K562 (cell line): Measurements from ENCODE around the gene TMC5. TPM values are rescaled to one million over a fixed set of nuclear protein-coding genes. Genes with fewer than 3 reads are reported as not detected.

Experiments used
- ATAC-seq: fragments of 200-7000 bp; cut with Tn5 transposase; 3 replicates; pipeline ENCODE4 v1.9.1; 2020; ENCODE audit warnings: moderate library complexity
- BruUV-seq: library from RNA; stranded (reverse); fragments of 400-500 nt; replicated peaks from 2 replicates; lab custom pipeline; 2021; lab: Mats Ljungman, UMichigan
- CTCF ChIA-PET: fragments of 300-600 bp; formaldehyde crosslinking; extraction: SDS; loops from one replicate; lab custom pipeline; 2021; ENCODE audit warnings: low intra/inter-chr PET ratio; lab: Yijun Ruan, JAX
- POLR2A ChIA-PET: fragments of 300-600, 350-650 bp; sonication (Branson Sonifier 250); formaldehyde crosslinking; extraction: SDS; loops from one replicate; lab custom pipeline; 2021; ENCODE audit warnings: antibody characterized with exemption, inconsistent platforms; lab: Yijun Ruan, JAX
- DNase-seq, 4 experiments: peaks; one replicate each; pipeline versions ENCODE4 v3.0.0 to v3.0.0-alpha.2; 2011 to 2018; ENCODE audit warnings: low spot score in 3 of 4, mixed read lengths in 3 of 4; ENCODE audit errors: extremely low read depth in 1 of 4
- FAIRE-seq: peaks from 2 replicates; lab custom pipeline; 2011; peaks lifted over from hg19 to GRCh38; lab: Jason Lieb, UNC
- H2AFZ ChIP-seq: 2 replicates; pipeline ENCODE4 v1.6.0; 2011; ENCODE audit warnings: low read depth, low read length, control low read depth, inconsistent platforms
- H3K27ac ChIP-seq: fragments of 200-600 bp; 3 replicates; pipeline ENCODE4 v1.8.0; 2011; ENCODE audit warnings: low read depth, mild to moderate bottlenecking, control low read depth, inconsistent platforms, low read length, moderate library complexity, mixed read lengths; ENCODE audit errors: extremely low read depth
- H3K27me3 ChIP-seq, 2 experiments: fragments of 300-600 bp in 1 of 2; 2 replicates in 1 of 2; 3 replicates in 1 of 2; pipeline versions ENCODE4 v1.6.0 to v1.8.0; 2011; ENCODE audit warnings: inconsistent platforms in 2 of 2, low read length in 2 of 2, mild to moderate bottlenecking in 1 of 2, mixed read lengths in 1 of 2, moderate library complexity in 1 of 2; ENCODE audit not compliant: control insufficient read depth in 2 of 2, insufficient read depth in 2 of 2
- H3K36me3 ChIP-seq: fragments of 300-600 bp; 3 replicates; pipeline ENCODE4 v1.8.0; 2011; ENCODE audit warnings: mild to moderate bottlenecking, low read length, inconsistent platforms; ENCODE audit not compliant: control insufficient read depth, insufficient read depth
- H3K4me1 ChIP-seq, 2 experiments: fragments of 200-600 bp in 1 of 2; replicated peaks in 1 of 2; 2 replicates in 1 of 2; 3 replicates in 1 of 2; pipeline versions ENCODE4 v1.5.1 to v1.8.0; 2011; ENCODE audit warnings: inconsistent platforms in 2 of 2, low read length in 2 of 2, mild to moderate bottlenecking in 1 of 2, mixed read lengths in 1 of 2, moderate library complexity in 1 of 2; ENCODE audit not compliant: control insufficient read depth in 2 of 2, insufficient read depth in 2 of 2
- H3K4me2 ChIP-seq: 2 replicates; pipeline ENCODE4 v1.6.1; 2011; ENCODE audit warnings: low read length, control low read depth, inconsistent platforms, mixed read lengths; ENCODE audit not compliant: insufficient read depth
- H3K4me3 ChIP-seq: fragments of 200-600 bp; sonication (generic), shearing (Covaris generic); 2 replicates; pipeline ENCODE4 v1.5.1; 2016; ENCODE audit warnings: control low read depth, inconsistent platforms
- H3K79me2 ChIP-seq: fragments of 200-600 bp; 3 replicates; pipeline ENCODE4 v1.8.0; 2011; ENCODE audit warnings: low read length, inconsistent platforms; ENCODE audit not compliant: control insufficient read depth, insufficient read depth
- H3K9ac ChIP-seq, 2 experiments: 2 replicates each; pipeline versions ENCODE4 v1.6.0 to v1.6.1; 2011; ENCODE audit warnings: low read depth in 2 of 2, low read length in 2 of 2, control low read depth in 1 of 2, inconsistent platforms in 1 of 2, mild to moderate bottlenecking in 1 of 2, mixed read lengths in 1 of 2; ENCODE audit not compliant: insufficient read depth in 1 of 2
- H3K9me1 ChIP-seq: one replicate; pipeline ENCODE4 v1.6.0; 2011; ENCODE audit warnings: inconsistent platforms, mild to moderate bottlenecking, low read length, moderate library complexity; ENCODE audit not compliant: control insufficient read depth, insufficient read depth
- H3K9me3 ChIP-seq: replicated peaks from 2 replicates; pipeline ENCODE4 v1.5.1; 2011; ENCODE audit warnings: low read depth, low read length, inconsistent platforms; ENCODE audit not compliant: control insufficient read depth, insufficient read depth
- H4K20me1 ChIP-seq: replicated peaks from 2 replicates; pipeline ENCODE4 v1.6.1; 2011; ENCODE audit warnings: low read length, inconsistent platforms, mixed read lengths; ENCODE audit not compliant: control insufficient read depth, insufficient read depth
- CSDE1 ChIP-seq, 2 experiments: fragments of 450-650 bp; IDR thresholded peaks; 2 replicates each; pipeline ENCODE4 v1.6.1; 2016; ENCODE audit warnings: mild to moderate bottlenecking in 1 of 2
- ETV1 ChIP-seq: fragments of 450-650 bp; conservative IDR thresholded peaks from 2 replicates; pipeline ENCODE4 v1.6.1; 2016; ENCODE audit warnings: missing genetic modification characterization, control low read depth, low read depth, missing compliant biosample characterization
- NR2C2 ChIP-seq, 2 experiments: fragments of 200-800 bp in 1 of 2; sonication (Bioruptor generic) in 1 of 2; sonication (generic) in 1 of 2; formaldehyde crosslinking in 1 of 2; IDR thresholded peaks; 2 replicates each; pipeline versions ENCODE4 v1.6.1 to v1.8.0; 2016 to 2022; ENCODE audit warnings: mild to moderate bottlenecking in 1 of 2, missing compliant biosample characterization in 1 of 2, missing genetic modification characterization in 1 of 2, missing genetic modification reagents in 1 of 2
- REST ChIP-seq, 2 experiments: fragments of 450-650 bp; formaldehyde crosslinking in 1 of 2; IDR thresholded peaks; 2 replicates each; pipeline versions ENCODE4 v1.4.0 to v1.6.1; 2014 to 2020; ENCODE audit warnings: mild to moderate bottlenecking in 2 of 2, borderline replicate concordance in 1 of 2, low read depth in 1 of 2
- ZNF324 ChIP-seq: fragments of 250-450 bp; sonication (Bioruptor Pico); IDR thresholded peaks from 2 replicates; pipeline ENCODE4 v1.4.0; 2020; ENCODE audit warnings: mild to moderate bottlenecking
- WGBS: fragments of 100-300 bp; shearing (Covaris generic); methylation state at CpG from one replicate; pipeline ENCODE4 v1.1.6; 2016; ENCODE audit warnings: low coverage, mixed read lengths; ENCODE audit not compliant: insufficient coverage; ENCODE audit errors: missing lambda C conversion rate; 5-methylcytosine and 5-hydroxymethylcytosine counted together
- in situ Hi-C: fragments of 300-500 bp; cut with MboI; formaldehyde crosslinking; loops from 4 replicates; pipeline ENCODE4 v1.15.0; 2018; ENCODE audit warnings: inconsistent platforms, mixed read lengths
- intact Hi-C: fragments of 100-400 bp; cut with micrococcal nuclease; formaldehyde crosslinking; loops from 2 replicates; pipeline ENCODE4 v1.14.2; 2022
- polyA plus RNA-seq, 8 experiments: library from polyadenylated mRNA; depleted of rRNA in 4 of 8; stranded (reverse) in 5 of 8; unstranded in 3 of 8; fragments of >200 nt; fragmentation: Nextera tagmentation in 2 of 8; fragmentation: Illumina TruSeq in 1 of 8; extraction: Ambion mirVana in 2 of 8; extraction: Trizol in 1 of 8; gene quantifications; 2 replicates each; pipeline versions ENCODE4 v1.2.1 to v1.2.3, GENCODE V29; 2011 to 2014; ENCODE audit warnings: inconsistent platforms in 1 of 8, missing spikeins in 1 of 8
- total RNA-seq, 7 experiments: library from RNA; depleted of rRNA in 6 of 7; stranded (reverse); fragments of >200 nt in 6 of 7; fragmentation: Illumina TruSeq in 2 of 7; extraction: Trizol in 2 of 7; gene quantifications; 2 replicates each; pipeline versions ENCODE4 v1.2.1 to v1.2.3, GENCODE V29; 2011 to 2021; ENCODE audit warnings: low replicate concordance in 1 of 7
- TF ChIP-seq, protein P1 (sequence below): fragments of 200-800 bp; sonication (Bioruptor generic); IDR thresholded peaks from 2 replicates; pipeline ENCODE4 v1.6.1; 2017; ENCODE audit warnings: missing genetic modification characterization, missing compliant biosample characterization
- TF ChIP-seq, protein P2 (sequence below): conservative IDR thresholded peaks from 2 replicates; pipeline ENCODE4 v1.6.1; 2011; ENCODE audit warnings: low read depth, mild to moderate bottlenecking, low read length; ENCODE audit not compliant: control insufficient read depth

The TMC5 gene
- total and polyA plus RNA-seq, 9 of the 15 experiments (the other 6 are each of a cell fraction or from before 2014, with no cell fraction given) = 0.83 to 2.6 (median 1.6) TPM

DNA sequence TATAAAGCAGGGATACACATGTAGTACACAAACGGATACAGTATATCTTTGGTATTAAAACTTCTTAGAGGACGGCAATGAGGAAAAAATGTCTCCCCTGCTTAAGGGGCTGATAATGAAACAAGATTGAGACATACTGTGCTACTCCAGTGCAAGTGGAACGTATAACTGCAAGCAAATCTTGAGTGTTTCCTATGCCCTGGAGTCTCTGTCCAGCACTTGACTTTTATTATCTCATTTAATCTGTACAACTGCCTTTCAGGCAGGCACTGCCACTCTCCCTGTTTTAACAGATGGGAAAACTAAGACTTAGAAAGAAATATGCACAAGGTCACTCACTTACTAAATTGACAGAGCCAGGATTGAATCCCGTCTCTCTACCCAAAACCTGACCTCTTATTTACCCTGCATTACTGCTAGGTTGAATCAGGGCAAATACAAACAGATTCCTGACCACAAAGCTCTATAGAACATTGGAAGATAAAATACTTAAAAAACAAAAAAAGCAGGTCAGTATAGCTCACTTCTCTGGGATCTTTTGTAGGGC lies 28.7 kb downstream of the TMC5 start:
- no peak overlapping the region for H2AFZ ChIP-seq
- peaks cover 0 to 7% of the 10 kb centered on the region in 2 experiments; a peak in 3 of 5 replicates for H3K27me3 ChIP-seq
- BruUV-seq = no TSS peak
- ATAC-seq (no peak), DNase-seq (no peak), FAIRE-seq (no peak)
- H4K20me1 ChIP-seq = no peaks in the 10 kb centered on the region
- TF ChIP-seq, protein P1, sequence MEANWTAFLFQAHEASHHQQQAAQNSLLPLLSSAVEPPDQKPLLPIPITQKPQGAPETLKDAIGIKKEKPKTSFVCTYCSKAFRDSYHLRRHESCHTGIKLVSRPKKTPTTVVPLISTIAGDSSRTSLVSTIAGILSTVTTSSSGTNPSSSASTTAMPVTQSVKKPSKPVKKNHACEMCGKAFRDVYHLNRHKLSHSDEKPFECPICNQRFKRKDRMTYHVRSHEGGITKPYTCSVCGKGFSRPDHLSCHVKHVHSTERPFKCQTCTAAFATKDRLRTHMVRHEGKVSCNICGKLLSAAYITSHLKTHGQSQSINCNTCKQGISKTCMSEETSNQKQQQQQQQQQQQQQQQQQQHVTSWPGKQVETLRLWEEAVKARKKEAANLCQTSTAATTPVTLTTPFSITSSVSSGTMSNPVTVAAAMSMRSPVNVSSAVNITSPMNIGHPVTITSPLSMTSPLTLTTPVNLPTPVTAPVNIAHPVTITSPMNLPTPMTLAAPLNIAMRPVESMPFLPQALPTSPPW (CRISPR knock-in tag) = no peak
- TF ChIP-seq ZNF324 (CRISPR knock-in tag) = no peak
- TF ChIP-seq CSDE1 (IDR thresholded peaks at IDR 0.05) = no peak
- no peak for TF ChIP-seq ETV1 (tag)
- peak; percentile 49 for TF ChIP-seq REST (IDR thresholded peaks at IDR 0.05; ENCODE audit: borderline replicate concordance)
- TF ChIP-seq REST (CRISPR knock-in tag; IDR thresholded peaks at IDR 0.05; ENCODE audit: low read depth) = no peak
- TF ChIP-seq NR2C2 (CRISPR knock-in tag; IDR thresholded peaks at IDR 0.05) = no peak
- no peak for TF ChIP-seq NR2C2 (tag; IDR thresholded peaks at IDR 0.05)
- TF ChIP-seq, protein P2, sequence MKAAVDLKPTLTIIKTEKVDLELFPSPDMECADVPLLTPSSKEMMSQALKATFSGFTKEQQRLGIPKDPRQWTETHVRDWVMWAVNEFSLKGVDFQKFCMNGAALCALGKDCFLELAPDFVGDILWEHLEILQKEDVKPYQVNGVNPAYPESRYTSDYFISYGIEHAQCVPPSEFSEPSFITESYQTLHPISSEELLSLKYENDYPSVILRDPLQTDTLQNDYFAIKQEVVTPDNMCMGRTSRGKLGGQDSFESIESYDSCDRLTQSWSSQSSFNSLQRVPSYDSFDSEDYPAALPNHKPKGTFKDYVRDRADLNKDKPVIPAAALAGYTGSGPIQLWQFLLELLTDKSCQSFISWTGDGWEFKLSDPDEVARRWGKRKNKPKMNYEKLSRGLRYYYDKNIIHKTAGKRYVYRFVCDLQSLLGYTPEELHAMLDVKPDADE = no peak
- CTCF ChIA-PET = no interaction called here
- H3K27ac ChIP-seq = no peak overlapping the region
- POLR2A ChIA-PET = no interaction called here
- H3K4me2 ChIP-seq = no peak overlapping the region
- in situ Hi-C loops (no loop called here), intact Hi-C loops (no loop called here)
- 7% methylated on average over 4 of the region's 4 CpGs for WGBS
- no peak overlapping the region for H3K4me3 ChIP-seq
- H3K36me3 ChIP-seq = no peaks in the 10 kb centered on the region
- no peaks in the 10 kb centered on the region for H3K4me1 ChIP-seq
- no peaks in the 10 kb centered on the region for H3K9me1 ChIP-seq
- peaks cover 2% of the 10 kb centered on the region; the same call in 1 of the 2 replicates for H3K9me3 ChIP-seq
- H3K79me2 ChIP-seq = no peaks in the 10 kb centered on the region
- no peak overlapping the region for H3K9ac ChIP-seq
